NCI-H748 (cell line): ENCODE results near the gene SLC6A9.

Source experiments
- DNase-seq: peaks from one replicate; lab custom pipeline; 2025; ENCODE audit not compliant: unreplicated experiment; lab: John Stamatoyannopoulos, UW

The SLC6A9 gene

DNA sequence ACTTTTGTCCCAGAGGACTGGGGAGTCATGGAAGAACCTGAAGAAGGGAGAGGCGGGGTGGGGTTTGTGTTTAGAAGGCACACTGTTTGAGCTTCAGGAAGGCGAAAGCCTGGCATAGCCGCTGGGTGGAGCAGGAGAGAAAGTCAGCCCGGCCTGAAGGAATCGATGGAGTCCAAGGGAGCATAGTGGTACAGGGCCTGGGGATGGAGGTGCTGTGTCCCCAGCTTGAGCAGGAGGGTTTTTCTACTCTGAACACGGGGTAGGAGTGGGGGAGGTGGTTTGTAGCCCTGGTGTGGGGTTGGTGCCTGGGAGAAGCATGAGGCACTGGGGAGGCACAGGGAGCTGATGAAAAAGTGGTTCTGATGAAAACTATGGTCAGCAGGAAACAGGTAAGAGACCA is 44.5 kb downstream of the SLC6A9 start:
- no peak for DNase-seq

DNA sequence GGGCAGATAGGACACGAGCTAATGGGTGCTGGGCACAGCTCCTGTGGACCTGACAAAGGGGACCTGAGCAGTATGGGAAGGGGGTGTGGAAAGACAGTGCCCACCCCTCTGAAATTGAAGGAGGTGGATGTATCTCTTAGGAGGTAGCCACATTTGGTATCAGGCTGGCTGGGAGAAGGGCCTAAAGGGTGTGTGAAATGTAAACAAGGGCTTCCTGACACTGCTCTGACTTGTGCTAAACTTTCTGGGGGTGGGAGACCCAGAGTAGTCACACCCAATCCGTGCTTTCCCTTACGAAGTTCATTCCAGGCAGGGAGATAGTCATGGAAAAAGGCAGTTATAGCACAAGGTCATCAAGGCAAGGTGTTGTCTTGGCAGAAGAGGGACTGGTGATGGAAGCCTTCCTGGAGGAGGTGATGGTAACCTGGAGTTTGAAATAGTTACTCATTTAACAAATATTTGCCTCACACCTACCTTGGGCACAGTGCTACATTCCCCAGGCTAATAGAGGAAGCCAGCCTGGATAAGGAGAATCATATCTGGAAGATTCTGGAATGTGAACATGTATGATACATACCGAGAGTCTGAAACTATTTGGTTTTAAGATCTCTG is 45.2 kb downstream of the SLC6A9 start:
- no peak for DNase-seq

DNA sequence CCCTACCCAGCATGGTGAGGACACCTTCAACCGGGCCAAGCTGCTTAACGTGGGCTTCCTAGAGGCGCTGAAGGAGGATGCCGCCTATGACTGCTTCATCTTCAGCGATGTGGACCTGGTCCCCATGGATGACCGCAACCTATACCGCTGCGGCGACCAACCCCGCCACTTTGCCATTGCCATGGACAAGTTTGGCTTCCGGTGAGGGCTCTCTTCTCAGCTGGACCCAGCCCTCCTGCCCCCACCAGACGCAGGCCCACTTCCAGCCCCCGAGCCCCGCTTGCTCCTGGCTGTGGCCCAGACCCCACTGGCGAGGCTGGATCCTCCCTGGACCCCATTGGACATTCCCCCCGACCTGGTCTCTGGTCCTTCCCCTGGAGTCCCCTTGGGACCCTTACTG is 46.4 kb downstream of the SLC6A9 start:
- DNase-seq = no peak

DNA sequence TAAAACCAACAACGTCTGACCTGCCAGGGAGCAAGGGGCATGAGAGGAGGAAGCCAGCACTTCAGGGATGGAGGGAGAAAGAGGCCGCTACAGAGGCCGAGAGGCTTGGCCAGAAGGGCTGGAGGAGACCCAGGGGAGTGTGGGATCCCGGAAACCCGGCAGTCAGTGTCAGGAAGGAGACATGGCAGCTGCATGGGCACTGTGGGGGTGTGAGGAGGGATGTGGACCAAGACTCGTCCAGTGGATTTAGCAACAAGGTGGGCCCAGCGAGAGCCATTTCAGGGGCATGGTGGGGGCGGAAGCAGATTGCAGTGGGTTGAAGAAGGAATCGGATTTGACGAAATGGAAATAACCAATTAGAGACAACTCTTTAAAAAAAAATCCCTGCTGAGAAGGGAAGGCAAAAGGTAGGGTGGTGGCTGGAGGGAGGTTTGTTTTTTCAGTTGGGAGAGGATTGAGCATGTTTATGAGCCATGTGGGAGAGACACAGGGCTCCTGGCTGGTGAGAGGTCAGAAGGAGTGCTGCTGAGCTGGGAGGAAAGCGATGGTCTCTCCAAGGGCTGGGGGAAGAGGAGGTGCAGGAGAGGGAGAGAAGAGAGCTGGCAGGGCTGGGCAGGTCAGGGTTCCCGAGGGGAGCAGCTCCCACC is 47.9 kb downstream of the SLC6A9 start:
- DNase-seq = no peak

DNA sequence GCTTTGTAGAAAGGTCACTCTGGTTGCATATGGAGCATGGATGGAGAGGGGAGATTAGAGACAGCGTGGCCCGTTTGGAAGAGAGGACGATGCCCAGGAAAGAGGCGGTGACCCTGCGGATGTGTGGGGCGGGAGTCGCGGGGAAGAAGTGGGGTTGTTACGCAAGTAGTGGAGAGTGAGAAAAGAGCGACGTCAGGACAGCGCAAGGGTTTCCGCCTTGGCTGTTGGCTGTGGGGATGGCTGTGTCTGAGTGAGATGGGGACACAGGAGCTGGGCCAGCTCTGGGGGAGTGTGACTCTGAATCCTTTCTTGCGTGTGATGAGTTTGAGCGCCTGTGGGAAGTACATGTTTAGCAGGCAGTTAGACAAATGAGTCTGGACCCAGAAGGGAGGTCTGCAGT is 48.5 kb downstream of the SLC6A9 start:
- DNase-seq = no peak

DNA sequence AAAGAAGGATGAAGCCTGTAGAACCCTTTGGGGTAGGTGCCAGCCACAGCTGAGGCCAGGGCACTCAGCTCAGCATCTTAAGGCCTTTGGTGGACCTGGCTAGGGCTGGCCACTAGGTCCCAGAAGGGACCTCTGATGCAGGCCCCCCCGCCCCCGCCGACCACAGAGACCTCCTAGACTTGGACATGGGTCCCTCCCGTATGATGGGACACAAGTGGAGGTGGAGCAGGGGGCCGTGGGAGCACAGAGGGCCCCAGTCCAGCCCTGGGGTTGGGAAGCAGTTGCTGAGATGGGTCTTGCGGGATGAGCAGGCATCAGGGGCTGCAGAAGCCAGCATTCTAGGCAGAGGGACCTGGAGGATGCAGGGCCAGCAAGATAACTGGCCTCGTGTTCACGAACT is 49.0 kb downstream of the SLC6A9 start:
- DNase-seq = no peak

DNA sequence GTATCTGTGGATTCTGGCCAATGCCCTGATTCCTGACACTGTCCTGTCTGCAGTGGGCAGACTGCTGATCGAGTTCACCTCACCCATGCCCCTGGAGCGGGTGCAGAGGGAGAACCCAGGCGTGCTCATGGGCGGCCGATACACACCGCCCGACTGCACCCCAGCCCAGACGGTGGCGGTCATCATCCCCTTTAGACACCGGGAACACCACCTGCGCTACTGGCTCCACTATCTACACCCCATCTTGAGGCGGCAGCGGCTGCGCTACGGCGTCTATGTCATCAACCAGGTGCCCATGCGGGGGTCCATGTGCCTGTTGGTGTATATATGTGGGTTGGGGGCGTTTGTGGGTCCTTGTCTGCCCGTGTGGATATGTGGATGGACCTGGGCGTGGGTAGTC is 49.6 kb downstream of the SLC6A9 start:
- DNase-seq = no peak

DNA sequence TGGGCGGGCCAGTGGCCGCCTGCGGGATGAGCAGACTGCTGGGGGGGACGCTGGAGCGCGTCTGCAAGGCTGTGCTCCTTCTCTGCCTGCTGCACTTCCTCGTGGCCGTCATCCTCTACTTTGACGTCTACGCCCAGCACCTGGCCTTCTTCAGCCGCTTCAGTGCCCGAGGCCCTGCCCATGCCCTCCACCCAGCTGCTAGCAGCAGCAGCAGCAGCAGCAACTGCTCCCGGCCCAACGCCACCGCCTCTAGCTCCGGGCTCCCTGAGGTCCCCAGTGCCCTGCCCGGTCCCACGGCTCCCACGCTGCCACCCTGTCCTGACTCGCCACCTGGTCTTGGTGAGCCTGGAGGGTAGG is 50.1 kb downstream of the SLC6A9 start:
- no peak for DNase-seq

DNA sequence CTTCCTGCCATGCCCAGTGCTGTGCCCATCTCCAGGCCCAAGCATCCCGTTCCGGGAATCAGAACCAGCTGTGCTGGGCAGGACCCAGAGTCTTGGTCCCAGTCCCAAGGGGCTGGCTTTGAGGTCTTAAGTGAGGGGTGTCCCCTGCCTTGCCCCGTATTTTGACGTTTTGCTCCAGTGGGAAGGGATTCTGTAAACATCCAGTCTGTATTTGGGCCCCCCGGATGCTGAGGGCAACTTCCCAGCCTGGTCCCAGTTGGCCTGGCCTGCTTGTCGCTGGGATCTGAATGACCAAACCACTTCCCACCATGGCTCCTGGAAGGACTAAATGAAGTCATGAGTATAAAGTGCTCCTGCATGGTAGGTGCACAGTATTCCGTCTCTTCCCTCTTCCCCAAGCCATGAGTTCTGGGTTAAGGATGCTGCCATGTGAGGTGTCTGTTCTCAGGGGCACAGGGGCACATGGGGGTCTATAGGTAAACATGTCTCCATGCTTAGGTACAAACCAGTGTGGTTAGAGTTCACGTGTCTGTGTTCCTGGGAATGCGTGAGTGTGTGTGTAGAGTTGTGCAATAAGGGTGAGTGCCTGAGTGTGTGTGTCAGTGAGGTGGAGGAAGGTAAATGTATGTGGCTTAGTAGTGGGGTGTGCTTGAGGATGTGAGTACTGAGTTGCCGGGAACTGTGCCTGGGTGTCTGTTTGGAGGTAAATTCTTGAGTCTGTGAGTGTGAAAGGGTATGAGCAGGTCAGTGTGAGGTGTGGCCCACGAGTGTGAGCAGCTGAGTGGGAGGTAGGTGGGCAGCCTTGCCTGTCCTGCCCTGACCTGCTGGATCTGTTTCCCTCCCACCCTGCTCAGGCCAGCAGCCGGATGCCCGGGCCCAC is 50.8 kb downstream of the SLC6A9 start:
- no peak for DNase-seq

DNA sequence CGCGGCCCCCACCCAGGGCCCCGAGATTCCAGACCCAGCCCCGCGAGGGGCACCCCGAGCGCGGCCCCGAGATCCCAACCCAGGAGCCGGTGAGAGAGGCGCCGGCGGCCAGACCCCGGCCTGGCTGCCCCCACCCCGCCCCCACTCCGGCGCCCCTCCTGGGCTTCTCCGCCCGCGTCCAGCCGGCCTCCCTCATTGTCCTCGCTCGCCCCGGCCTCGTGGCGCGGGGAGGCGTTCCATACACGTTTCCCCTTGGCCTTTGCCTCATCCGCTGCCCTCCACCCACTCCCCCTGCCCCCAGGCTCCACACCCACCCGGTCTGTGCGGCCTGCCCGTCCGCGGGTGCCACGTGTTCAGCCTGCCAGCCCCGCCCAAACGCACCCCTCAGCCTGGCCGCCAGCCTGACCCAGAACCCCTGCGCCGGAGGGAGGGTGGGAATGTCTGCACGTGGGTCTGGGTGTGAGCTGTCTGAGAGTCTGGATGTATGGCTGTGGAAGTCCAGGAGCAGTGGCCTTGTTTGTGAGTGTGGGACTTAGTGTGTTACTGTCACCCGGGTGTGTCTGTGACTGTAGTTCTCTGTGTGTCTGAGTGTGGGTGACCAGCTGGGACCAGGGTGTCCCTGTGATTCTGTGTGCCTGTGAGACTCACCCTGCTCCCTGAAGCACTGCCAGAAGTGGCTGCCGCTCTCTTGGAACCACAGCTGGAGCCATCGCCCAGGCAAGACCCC is 51.6 kb downstream of the SLC6A9 start:
- DNase-seq = peak; percentile 61

DNA sequence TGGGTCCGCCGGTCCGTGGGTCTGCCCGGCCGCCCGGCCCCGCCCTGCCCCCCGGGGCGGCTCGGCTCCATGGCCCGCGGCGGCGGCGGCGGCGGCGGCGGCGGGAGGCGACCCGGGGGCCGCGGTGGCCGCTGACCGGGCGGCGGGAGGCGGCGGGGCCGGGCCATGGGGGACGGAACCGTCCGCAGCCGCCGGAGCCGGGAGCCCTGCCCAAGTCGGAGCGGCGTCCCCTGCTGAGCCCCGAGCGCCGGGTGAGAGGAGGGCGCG is 52.1 kb downstream of the SLC6A9 start:
- DNase-seq = no peak

DNA sequence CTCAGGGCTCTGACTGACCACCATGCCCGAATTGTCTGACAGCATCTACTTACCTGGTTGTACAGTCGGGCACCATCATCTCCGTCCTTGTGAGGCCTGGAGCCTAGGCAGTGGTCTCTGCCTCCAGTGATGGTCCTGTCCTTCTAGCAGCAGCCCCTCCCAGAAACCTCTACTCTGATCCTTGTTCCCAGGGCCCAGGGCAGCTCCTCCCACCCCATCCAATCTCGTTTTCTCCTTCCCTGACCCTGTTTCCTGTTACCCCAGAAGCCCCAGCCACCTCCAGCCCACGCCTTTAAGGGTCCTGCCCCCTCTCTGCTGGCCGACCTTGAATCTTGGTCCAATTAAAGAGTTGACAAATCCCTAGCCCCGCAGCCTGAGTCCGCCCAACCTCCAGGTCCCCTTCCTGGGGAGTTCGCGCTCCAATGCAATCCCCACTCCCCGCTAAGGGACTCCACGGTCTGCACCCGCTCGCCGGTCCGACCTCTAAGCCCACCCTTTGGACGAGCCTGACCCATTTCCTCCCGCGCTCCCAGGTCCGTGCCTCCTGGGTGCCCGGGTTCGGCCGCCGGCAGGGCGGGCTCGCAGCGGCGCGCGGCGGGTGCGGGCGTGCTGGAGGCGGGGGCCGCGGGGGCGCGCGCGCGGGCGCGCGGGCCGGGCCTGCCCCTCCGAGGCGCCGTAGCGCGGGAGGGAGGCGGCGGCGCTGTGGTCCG is 52.6 kb downstream of the SLC6A9 start, which contains the start of gene B4GALT2:
Gene B4GALT2 (plus strand): TSS at position 660 of the 710 bp plus-strand sequence. CDS start 1,951 bp downstream, outside the sequence.
- peak; percentile 73 for DNase-seq

DNA sequence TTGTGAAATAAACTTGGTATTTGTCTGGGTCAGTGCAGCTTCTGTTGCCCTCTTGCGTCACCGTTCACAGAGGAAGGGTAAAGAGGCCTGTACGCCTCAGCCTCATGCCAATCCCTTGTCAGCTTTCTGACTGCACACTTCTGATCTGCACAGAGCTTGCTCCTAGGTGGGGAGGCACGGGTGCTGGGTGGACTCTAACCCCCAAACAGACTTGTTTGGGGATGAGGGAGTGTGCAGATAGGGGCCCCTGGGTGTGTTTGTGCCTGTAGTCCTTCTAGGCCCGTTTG is 53.1 kb downstream of the SLC6A9 start:
- no peak for DNase-seq

DNA sequence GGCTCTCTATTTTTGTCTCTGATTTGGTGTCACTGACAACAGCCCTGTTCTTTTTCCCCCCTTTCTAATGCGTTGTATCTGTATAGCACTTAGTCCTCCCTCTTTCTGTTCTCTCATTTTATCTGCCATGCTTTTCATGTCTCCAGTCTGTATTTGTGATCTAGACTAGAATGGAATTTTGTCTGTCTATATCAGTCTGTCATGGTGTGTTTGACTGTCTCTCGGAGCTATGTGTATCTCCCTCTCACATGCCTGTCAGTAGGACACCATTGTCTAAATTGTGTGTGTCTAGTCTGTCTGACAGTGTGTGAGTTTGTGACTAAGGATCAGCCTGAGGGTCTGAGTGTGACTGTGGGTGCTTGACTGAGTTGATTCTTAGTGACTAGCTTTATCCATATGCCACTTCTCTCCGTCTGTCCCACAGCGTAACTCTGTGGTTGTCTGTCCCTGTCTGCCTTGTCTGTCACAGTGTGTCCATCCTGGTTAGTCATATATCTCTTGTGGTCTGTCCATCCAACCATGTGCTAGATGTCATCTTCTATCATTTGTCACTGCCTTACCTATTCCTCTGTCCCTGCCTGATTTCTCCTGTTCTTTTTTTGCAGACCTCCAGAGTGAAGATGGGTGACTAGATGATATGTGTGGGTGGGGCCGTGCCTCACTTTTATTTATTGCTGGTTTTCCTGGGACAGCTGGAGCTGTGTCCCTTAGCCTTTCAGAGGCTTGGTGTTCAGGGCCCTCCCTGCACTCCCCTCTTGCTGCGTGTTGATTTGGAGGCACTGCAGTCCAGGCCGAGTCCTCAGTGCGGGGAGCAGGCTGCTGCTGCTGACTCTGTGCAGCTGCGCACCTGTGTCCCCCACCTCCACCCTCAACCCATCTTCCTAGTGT is 53.6 kb downstream of the SLC6A9 start:
- no peak for DNase-seq

DNA sequence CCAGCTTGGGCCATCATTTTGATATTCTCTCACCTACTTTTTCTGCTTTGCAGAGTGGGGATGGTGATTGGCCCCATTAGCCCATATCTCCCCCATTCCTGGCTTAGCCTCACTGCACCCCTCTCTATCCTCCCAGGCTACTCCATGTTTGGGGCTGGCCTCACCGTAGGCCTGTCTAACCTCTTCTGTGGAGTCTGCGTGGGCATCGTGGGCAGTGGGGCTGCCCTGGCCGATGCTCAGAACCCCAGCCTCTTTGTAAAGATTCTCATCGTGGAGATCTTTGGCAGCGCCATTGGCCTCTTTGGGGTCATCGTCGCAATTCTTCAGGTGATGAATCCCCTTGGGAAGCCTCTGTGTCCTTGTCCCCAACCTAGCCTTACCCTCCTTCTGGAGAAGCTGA is 54.4 kb downstream of the SLC6A9 start:
- DNase-seq = no peak

DNA sequence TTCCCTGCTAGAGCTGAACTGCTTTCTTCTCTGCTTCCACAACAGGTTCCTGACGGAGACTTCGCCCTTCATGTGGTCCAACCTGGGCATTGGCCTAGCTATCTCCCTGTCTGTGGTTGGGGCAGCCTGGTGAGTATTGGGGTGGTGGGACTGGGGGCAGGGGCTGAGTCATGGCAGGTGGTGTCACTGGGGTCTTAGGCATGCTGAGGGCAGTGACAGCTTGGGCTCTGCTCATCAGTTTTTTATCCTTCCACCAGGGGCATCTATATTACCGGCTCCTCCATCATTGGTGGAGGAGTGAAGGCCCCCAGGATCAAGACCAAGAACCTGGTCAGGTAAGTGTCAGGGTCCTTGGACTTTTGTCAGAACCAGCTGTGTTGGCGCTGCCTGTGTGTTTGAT is 55.2 kb downstream of the SLC6A9 start:
- no peak for DNase-seq

DNA sequence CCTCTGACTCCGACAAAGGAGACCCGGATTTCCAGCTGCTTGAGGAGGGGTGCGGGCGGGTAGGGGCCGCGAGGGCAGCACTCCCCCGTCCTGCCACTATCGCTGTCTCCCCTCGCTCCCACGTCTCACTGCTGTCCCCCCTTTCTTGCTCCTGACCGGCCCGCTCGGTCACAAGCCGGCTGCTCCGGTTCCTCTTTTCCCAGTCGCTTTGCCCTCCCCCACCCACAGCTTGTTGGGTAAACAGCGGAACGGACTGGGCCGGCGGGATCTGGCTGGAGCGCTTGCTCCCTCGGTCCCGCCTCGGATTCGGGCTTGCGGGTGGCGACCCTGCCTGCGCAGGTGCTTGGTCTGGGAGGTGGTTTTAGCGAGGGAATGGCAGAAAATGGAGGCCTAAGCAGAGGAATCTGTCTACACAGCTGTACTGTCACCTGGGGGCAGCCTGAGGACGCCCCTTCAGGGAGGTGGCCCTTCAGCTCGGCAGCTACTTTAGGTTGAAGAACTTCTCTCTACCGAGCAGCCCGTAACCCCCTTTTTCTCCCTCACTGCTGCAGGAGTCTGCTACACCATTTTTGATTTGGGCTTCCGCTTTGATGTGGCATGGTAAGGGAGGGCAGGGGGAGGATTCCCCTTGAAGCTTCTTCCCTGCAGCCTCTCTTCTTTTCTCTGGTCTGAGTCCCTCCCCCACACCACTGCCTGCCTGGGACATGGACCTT is 55.9 kb downstream of the SLC6A9 start:
- peak; percentile 55 for DNase-seq

DNA sequence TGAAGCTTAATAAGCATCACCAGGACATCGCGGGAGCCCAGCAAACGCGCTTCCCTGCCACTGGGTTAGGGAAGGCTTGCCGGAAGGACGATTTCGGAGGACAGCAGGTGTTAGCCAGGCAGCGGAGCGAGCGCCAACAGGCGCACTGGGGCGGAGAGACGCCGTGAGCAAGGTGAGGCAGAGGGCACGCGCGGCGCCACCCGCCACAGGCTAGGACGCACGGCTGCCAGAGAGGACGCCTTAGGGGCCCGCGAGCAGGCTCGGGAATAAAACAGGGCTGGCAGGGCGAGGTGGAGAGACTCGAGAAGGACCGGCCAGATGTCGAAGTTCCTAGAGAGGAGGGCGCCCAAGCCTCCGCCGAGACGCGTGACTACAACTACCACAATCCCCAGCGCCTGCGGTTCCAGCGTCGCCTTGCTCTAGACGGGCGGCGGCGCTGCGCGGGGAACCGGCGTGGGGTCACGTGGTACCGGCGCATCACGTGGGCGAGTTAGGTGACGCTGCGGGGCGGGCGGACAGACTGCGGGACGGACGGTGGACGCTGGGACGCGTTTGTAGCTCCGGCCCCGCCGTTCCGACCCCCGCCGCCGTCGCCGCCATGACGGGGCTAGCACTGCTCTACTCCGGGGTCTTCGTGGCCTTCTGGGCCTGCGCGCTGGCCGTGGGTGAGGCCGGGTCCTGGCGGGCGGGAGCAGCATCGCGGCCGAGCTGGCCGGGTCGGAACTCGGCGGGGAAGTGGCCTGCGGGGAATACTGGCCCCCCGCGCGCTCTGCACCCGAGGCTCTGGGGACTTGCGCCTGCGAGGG is 56.6 kb downstream of the SLC6A9 start, which contains the start of gene ATP6V0B:
Gene ATP6V0B (plus strand): TSS at position 518 of the 806 bp plus-strand sequence. CDS start 81 bp downstream, at position 599.
- DNase-seq = peak; percentile 99

DNA sequence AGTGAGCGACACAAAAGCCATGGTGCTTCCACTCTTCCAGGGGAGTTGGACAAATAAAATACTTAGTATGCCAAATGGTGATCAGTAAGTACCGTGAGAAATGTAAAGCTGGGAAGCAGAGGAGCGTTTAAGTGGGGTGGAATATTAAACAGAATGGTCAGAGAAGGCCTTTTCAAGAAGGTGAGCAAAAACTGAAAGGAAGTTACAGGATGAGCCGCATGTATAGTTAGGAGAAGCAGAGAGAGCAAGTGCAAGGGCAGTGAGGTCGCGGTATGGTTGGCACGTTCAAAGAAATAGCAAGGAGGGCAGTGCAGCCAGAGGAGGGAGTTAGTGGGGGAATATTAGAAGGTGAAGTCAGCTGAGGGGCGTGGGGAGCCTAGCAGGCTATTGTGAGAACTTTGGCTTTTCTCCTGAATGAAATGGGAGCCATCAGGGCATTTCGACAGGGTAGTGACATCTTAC is 57.2 kb downstream of the SLC6A9 start:
- no peak for DNase-seq
